ENCODE data around the gene CDIP1.

The CDIP1 gene

GRCh38 chr16:4539716-4540284, 1.2 kb upstream of the CDIP1 start:
- DNase-seq (ENCODE audit: low spot score), result no peak

- DNase-seq (ENCODE audit: low spot score), result no peak
Observed at GRCh38 chr16:4537376-4538343, 913 bp downstream of the CDIP1 start.

- no peak for DNase-seq (ENCODE audit: low spot score)
Observed at GRCh38 chr16:4536391-4537106, 2.0 kb downstream of the CDIP1 start.

GRCh38 chr16:4535627-4536108, 2.9 kb downstream of the CDIP1 start:
- DNase-seq (ENCODE audit: low spot score), result peak; percentile 49

GRCh38 chr16:4534151-4534790, 4.3 kb downstream of the CDIP1 start:
- DNase-seq (ENCODE audit: low spot score), result no peak

GRCh38 chr16:4533490-4533889, 5.1 kb downstream of the CDIP1 start:
- no peak for DNase-seq (ENCODE audit: low spot score)

GRCh38 chr16:4532238-4532637, 6.3 kb downstream of the CDIP1 start:
- DNase-seq (ENCODE audit: low spot score), result no peak

GRCh38 chr16:4531811-4532210, 6.8 kb downstream of the CDIP1 start:
- DNase-seq (ENCODE audit: low spot score), result no peak

GRCh38 chr16:4529085-4530060, 9.2 kb downstream of the CDIP1 start:
- peak; percentile 55 for DNase-seq (ENCODE audit: low spot score)

- no peak for DNase-seq (ENCODE audit: low spot score)
Observed at GRCh38 chr16:4525634-4526277, 12.8 kb downstream of the CDIP1 start.

GRCh38 chr16:4525069-4525468, 13.5 kb downstream of the CDIP1 start:
- DNase-seq (ENCODE audit: low spot score), result no peak

GRCh38 chr16:4524571-4524970, 14.0 kb downstream of the CDIP1 start:
- DNase-seq (ENCODE audit: low spot score), result no peak

GRCh38 chr16:4523686-4524085, 14.9 kb downstream of the CDIP1 start:
- DNase-seq (ENCODE audit: low spot score), result no peak

- no peak for DNase-seq (ENCODE audit: low spot score)
Observed at GRCh38 chr16:4522051-4522581, 16.5 kb downstream of the CDIP1 start.

GRCh38 chr16:4520913-4521312, 17.7 kb downstream of the CDIP1 start:
- DNase-seq (ENCODE audit: low spot score), result no peak

GRCh38 chr16:4519274-4520058, 19.1 kb downstream of the CDIP1 start:
- DNase-seq (ENCODE audit: low spot score), result no peak

- no peak for DNase-seq (ENCODE audit: low spot score)
Observed at GRCh38 chr16:4517812-4518680, 20.5 kb downstream of the CDIP1 start.

GRCh38 chr16:4515611-4516233, 22.9 kb downstream of the CDIP1 start:
- DNase-seq (ENCODE audit: low spot score), result peak; percentile 34

Data from activated CD4-positive, alpha-beta T cell treated with anti-CD3 and anti-CD28 coated beads, Interleukin-2, Interleukin-4, amounts not matched to agents 100 ng/mL and 50 ng/mL, durations not matched to agents 16 hours and 8 hours (primary cell).